GM23338 (cell line): ENCODE data around the gene UPP1. TPM values are rescaled to one million over a fixed set of nuclear protein-coding genes. Genes with fewer than 3 reads are reported as not detected.

Source experiments
- ATAC-seq: fragments of 200-7000 bp; cut with Tn5 transposase; 3 replicates; pipeline ENCODE4 v1.9.1; 2020
- DNase-seq: peaks from one replicate; pipeline ENCODE4 v3.0.0-alpha.2; 2015; ENCODE audit warnings: low spot score
- H2AFZ ChIP-seq: fragments of 200-600 bp; sonication (generic); 2 replicates; pipeline ENCODE4 v1.8.0; 2016; ENCODE audit warnings: antibody characterized with exemption, mild to moderate bottlenecking, moderate library complexity
- H3F3A ChIP-seq: fragments of 200-600 bp; sonication (generic); replicated peaks from 2 replicates; pipeline ENCODE4 v1.8.0; 2017; ENCODE audit warnings: antibody characterized with exemption, mixed run types, low read depth
- H3K27ac ChIP-seq: fragments of 200-600 bp; sonication (generic); 2 replicates; pipeline ENCODE4 v1.6.1; 2016; ENCODE audit warnings: low read depth
- H3K27me3 ChIP-seq: fragments of 200-600 bp; sonication (generic); 2 replicates; pipeline ENCODE4 v1.8.0; 2016; ENCODE audit warnings: mild to moderate bottlenecking, mixed run types, moderate library complexity; ENCODE audit not compliant: insufficient read depth
- H3K36me3 ChIP-seq: fragments of 200-600 bp; sonication (generic); 2 replicates; pipeline ENCODE4 v1.8.0; 2016; ENCODE audit warnings: mild to moderate bottlenecking; ENCODE audit not compliant: insufficient read depth
- H3K4me1 ChIP-seq: fragments of 200-600 bp; sonication (generic); 2 replicates; pipeline ENCODE4 v1.8.0; 2016; ENCODE audit warnings: mild to moderate bottlenecking, moderate library complexity; ENCODE audit not compliant: insufficient read depth
- H3K4me2 ChIP-seq: fragments of 200-600 bp; sonication (generic); 2 replicates; pipeline ENCODE4 v1.7.1; 2017; ENCODE audit warnings: mixed run types
- H3K4me3 ChIP-seq: fragments of 200-600 bp; sonication (generic); 2 replicates; pipeline ENCODE4 v1.6.1; 2016; ENCODE audit warnings: mixed run types
- H3K79me2 ChIP-seq: fragments of 200-600 bp; sonication (generic); replicated peaks from 2 replicates; pipeline ENCODE4 v1.8.0; 2017; ENCODE audit warnings: mild to moderate bottlenecking; ENCODE audit not compliant: insufficient read depth
- H3K9me2 ChIP-seq: fragments of 200-600 bp; sonication (generic); 2 replicates; pipeline ENCODE4 v1.8.0; 2017; ENCODE audit not compliant: insufficient read depth
- H4K20me1 ChIP-seq: fragments of 200-600 bp; sonication (generic); replicated peaks from 2 replicates; pipeline ENCODE4 v1.8.0; 2017; ENCODE audit warnings: mild to moderate bottlenecking; ENCODE audit not compliant: insufficient read depth
- H3K27ac Mint-ChIP-seq: 2 replicates; pipeline ENCODE4 v1.8.0; 2020; ENCODE audit warnings: inconsistent platforms, mild to moderate bottlenecking, moderate library complexity, mixed read lengths
- H3K27me3 Mint-ChIP-seq: 3 replicates; pipeline ENCODE4 v1.8.0; 2022; ENCODE audit warnings: low read depth, mild to moderate bottlenecking, moderate library complexity, mixed read lengths, inconsistent platforms; ENCODE audit not compliant: insufficient read depth, poor library complexity
- H3K36me3 Mint-ChIP-seq: 3 replicates; pipeline ENCODE4 v1.8.0; 2021; ENCODE audit warnings: low read depth, mild to moderate bottlenecking, inconsistent platforms, moderate library complexity, mixed read lengths
- H3K4me1 Mint-ChIP-seq: 3 replicates; pipeline ENCODE4 v1.8.0; 2020; ENCODE audit warnings: mild to moderate bottlenecking, inconsistent platforms, mixed read lengths
- H3K4me3 Mint-ChIP-seq: 3 replicates; pipeline ENCODE4 v1.8.0; 2021; ENCODE audit warnings: moderate library complexity, mild to moderate bottlenecking, inconsistent platforms, mixed read lengths
- H3K9me3 Mint-ChIP-seq: 3 replicates; pipeline ENCODE4 v1.8.0; 2020; ENCODE audit warnings: moderate library complexity, mild to moderate bottlenecking, inconsistent platforms, mixed read lengths
- EZH2 ChIP-seq: fragments of 200-600 bp; sonication (generic); IDR thresholded peaks from one replicate; pipeline ENCODE4 v1.8.0; 2017; ENCODE audit warnings: antibody characterized with exemption, mild to moderate bottlenecking, low read depth; ENCODE audit not compliant: unreplicated experiment
- EZH2phosphoT487 ChIP-seq: fragments of 200-600 bp; sonication (generic); IDR thresholded peaks from one replicate; pipeline ENCODE4 v1.8.1; 2018; ENCODE audit warnings: antibody characterized with exemption; ENCODE audit not compliant: unreplicated experiment
- JUNB ChIP-seq: IDR thresholded peaks from one replicate; pipeline ENCODE4 v1.6.1; 2016; ENCODE audit warnings: antibody characterized with exemption; ENCODE audit not compliant: unreplicated experiment
- NANOG ChIP-seq: IDR thresholded peaks from 2 replicates; pipeline ENCODE4 v1.6.1; 2016; ENCODE audit warnings: antibody characterized with exemption, borderline replicate concordance
- POLR2AphosphoS5 ChIP-seq: IDR thresholded peaks from 2 replicates; pipeline ENCODE4 v1.6.1; 2016; ENCODE audit warnings: antibody characterized with exemption, low read depth
- STAT1 ChIP-seq: IDR thresholded peaks from one replicate; pipeline ENCODE4 v1.6.1; 2016; ENCODE audit warnings: antibody characterized with exemption; ENCODE audit not compliant: unreplicated experiment
- ZNF114 ChIP-seq: fragments of 250-450 bp; sonication (Bioruptor Pico); IDR thresholded peaks from 2 replicates; pipeline ENCODE4 v1.5.0; 2020; ENCODE audit warnings: mild to moderate bottlenecking, moderate library complexity
- ZNF331 ChIP-seq: fragments of 250-450 bp; sonication (Bioruptor Pico); IDR thresholded peaks from 2 replicates; pipeline ENCODE4 v1.5.0; 2020; ENCODE audit warnings: low read depth, mild to moderate bottlenecking, moderate library complexity
- polyA plus RNA-seq: library from polyadenylated mRNA; unstranded; fragments of >200 nt; fragmentation: Nextera tagmentation; extraction: Ambion mirVana; gene quantifications from 2 replicates; pipeline ENCODE4 v1.2.1, GENCODE V29; 2016
- total RNA-seq: library from RNA; depleted of rRNA; stranded (reverse); fragments of >200 nt; shearing (Covaris generic); gene quantifications from 2 replicates; pipeline ENCODE4 v1.2.3, GENCODE V29; 2014
- TF ChIP-seq, protein P1 (sequence below): fragments of 250-450 bp; sonication (Bioruptor Pico); IDR thresholded peaks from 2 replicates; pipeline ENCODE4 v1.5.0; 2020; ENCODE audit warnings: mild to moderate bottlenecking, moderate library complexity
- TF ChIP-seq, protein P2 (sequence below): IDR thresholded peaks from 2 replicates; pipeline ENCODE4 v1.6.1; 2016; ENCODE audit warnings: antibody characterized with exemption
- TF ChIP-seq, protein P3 (sequence below): IDR thresholded peaks from one replicate; pipeline ENCODE4 v1.6.1; 2018; ENCODE audit warnings: antibody characterized with exemption; ENCODE audit not compliant: unreplicated experiment
- TF ChIP-seq, protein P4 (sequence below), 2 experiments: fragments of 200-600 bp in 1 of 2; sonication (generic) in 1 of 2; conservative IDR thresholded peaks; 2 replicates each; pipeline versions ENCODE4 v1.5.1 to v1.6.1; 2016 to 2017; ENCODE audit warnings: antibody characterized with exemption in 2 of 2, low read depth in 2 of 2, mild to moderate bottlenecking in 2 of 2, moderate library complexity in 1 of 2

The UPP1 gene
- total and polyA plus RNA-seq, 2 experiments from 2014 or later, result 22.7 to 43.5 TPM

DNA sequence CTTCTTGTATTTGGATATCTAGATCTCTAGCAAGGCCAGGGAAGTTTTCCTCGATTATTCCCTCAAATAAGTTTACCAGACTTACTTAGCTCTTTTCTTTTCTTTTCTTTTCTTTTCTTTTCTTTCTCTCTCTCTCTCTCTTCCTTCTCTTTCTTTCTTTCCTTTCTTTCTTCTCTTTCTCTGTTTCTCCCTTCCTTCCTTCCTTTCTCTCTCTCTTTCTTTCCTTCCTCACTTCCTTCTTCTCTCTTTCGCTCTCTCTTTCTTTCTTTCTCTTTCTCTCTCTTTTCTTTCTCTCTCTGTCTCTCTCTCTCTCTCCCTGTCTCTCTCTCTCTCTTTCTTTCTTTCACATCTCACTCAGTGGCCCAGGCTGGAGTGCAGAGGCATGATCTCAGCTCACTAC, 37.0 kb downstream of the UPP1 start (continued):
- TF ChIP-seq, protein P1, sequence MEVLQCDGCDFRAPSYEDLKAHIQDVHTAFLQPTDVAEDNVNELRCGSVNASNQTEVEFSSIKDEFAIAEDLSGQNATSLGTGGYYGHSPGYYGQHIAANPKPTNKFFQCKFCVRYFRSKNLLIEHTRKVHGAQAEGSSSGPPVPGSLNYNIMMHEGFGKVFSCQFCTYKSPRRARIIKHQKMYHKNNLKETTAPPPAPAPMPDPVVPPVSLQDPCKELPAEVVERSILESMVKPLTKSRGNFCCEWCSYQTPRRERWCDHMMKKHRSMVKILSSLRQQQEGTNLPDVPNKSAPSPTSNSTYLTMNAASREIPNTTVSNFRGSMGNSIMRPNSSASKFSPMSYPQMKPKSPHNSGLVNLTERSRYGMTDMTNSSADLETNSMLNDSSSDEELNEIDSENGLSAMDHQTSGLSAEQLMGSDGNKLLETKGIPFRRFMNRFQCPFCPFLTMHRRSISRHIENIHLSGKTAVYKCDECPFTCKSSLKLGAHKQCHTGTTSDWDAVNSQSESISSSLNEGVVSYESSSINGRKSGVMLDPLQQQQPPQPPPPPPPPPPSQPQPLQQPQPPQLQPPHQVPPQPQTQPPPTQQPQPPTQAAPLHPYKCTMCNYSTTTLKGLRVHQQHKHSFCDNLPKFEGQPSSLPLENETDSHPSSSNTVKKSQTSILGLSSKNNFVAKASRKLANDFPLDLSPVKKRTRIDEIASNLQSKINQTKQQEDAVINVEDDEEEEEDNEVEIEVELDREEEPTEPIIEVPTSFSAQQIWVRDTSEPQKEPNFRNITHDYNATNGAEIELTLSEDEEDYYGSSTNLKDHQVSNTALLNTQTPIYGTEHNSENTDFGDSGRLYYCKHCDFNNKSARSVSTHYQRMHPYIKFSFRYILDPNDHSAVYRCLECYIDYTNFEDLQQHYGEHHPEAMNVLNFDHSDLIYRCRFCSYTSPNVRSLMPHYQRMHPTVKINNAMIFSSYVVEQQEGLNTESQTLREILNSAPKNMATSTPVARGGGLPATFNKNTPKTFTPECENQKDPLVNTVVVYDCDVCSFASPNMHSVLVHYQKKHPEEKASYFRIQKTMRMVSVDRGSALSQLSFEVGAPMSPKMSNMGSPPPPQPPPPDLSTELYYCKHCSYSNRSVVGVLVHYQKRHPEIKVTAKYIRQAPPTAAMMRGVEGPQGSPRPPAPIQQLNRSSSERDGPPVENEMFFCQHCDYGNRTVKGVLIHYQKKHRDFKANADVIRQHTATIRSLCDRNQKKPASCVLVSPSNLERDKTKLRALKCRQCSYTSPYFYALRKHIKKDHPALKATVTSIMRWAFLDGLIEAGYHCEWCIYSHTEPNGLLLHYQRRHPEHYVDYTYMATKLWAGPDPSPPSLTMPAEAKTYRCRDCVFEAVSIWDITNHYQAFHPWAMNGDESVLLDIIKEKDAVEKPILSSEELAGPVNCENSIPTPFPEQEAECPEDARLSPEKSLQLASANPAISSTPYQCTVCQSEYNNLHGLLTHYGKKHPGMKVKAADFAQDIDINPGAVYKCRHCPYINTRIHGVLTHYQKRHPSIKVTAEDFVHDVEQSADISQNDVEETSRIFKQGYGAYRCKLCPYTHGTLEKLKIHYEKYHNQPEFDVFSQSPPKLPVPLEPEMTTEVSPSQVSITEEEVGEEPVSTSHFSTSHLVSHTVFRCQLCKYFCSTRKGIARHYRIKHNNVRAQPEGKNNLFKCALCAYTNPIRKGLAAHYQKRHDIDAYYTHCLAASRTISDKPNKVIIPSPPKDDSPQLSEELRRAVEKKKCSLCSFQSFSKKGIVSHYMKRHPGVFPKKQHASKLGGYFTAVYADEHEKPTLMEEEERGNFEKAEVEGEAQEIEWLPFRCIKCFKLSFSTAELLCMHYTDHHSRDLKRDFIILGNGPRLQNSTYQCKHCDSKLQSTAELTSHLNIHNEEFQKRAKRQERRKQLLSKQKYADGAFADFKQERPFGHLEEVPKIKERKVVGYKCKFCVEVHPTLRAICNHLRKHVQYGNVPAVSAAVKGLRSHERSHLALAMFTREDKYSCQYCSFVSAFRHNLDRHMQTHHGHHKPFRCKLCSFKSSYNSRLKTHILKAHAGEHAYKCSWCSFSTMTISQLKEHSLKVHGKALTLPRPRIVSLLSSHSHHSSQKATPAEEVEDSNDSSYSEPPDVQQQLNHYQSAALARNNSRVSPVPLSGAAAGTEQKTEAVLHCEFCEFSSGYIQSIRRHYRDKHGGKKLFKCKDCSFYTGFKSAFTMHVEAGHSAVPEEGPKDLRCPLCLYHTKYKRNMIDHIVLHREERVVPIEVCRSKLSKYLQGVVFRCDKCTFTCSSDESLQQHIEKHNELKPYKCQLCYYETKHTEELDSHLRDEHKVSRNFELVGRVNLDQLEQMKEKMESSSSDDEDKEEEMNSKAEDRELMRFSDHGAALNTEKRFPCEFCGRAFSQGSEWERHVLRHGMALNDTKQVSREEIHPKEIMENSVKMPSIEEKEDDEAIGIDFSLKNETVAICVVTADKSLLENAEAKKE, result no peak
- TF ChIP-seq POLR2AphosphoS5 (no peak), EZH2phosphoT487 (no peak)

DNA sequence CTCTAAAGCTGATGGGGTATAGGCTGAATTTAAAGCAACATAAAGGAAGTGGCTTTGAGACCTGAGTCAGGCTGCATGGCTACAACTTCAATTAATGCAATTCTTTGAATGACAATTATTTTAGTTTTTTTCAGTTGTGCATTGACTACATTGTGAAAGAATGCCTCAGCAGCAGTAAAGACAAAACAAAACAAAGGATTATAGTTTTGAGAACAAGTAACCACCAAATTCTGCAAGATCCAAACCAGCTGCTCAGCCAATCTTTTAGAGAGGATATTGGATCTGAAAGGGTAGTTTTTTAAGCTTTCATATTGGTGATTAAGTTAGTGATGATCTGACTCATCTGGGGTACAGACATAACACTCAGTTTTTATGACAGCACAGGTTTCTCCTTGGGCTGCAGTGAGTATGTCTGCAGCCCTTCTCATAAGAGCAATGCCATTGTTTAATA, 41.6 kb downstream of the UPP1 start:
- DNase-seq, result no peak

More for the DNA sequence above, 41.6 kb downstream of the UPP1 start:
- no peak overlapping the region for H3K27ac ChIP-seq
- no peak overlapping the region for H2AFZ ChIP-seq
- no peak overlapping the region for H3K4me3 Mint-ChIP-seq
- no peaks in the 10 kb centered on the region for H3K36me3 ChIP-seq
- H3K4me2 ChIP-seq, result no peak overlapping the region
- no peaks in the 10 kb centered on the region for H3K27me3 ChIP-seq
- no peak overlapping the region for H3K4me3 ChIP-seq
- peaks cover 10% of the 10 kb centered on the region for H3K4me1 ChIP-seq
- no peak for TF ChIP-seq STAT1
- no peak for TF ChIP-seq JUNB
- TF ChIP-seq POLR2AphosphoS5, result no peak
- TF ChIP-seq EZH2, result no peak
- TF ChIP-seq ZNF114, result no peak
- no peak for TF ChIP-seq NANOG
- TF ChIP-seq, protein P2, sequence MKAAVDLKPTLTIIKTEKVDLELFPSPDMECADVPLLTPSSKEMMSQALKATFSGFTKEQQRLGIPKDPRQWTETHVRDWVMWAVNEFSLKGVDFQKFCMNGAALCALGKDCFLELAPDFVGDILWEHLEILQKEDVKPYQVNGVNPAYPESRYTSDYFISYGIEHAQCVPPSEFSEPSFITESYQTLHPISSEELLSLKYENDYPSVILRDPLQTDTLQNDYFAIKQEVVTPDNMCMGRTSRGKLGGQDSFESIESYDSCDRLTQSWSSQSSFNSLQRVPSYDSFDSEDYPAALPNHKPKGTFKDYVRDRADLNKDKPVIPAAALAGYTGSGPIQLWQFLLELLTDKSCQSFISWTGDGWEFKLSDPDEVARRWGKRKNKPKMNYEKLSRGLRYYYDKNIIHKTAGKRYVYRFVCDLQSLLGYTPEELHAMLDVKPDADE, result no peak
- TF ChIP-seq EZH2phosphoT487, result no peak
- TF ChIP-seq, protein P3, sequence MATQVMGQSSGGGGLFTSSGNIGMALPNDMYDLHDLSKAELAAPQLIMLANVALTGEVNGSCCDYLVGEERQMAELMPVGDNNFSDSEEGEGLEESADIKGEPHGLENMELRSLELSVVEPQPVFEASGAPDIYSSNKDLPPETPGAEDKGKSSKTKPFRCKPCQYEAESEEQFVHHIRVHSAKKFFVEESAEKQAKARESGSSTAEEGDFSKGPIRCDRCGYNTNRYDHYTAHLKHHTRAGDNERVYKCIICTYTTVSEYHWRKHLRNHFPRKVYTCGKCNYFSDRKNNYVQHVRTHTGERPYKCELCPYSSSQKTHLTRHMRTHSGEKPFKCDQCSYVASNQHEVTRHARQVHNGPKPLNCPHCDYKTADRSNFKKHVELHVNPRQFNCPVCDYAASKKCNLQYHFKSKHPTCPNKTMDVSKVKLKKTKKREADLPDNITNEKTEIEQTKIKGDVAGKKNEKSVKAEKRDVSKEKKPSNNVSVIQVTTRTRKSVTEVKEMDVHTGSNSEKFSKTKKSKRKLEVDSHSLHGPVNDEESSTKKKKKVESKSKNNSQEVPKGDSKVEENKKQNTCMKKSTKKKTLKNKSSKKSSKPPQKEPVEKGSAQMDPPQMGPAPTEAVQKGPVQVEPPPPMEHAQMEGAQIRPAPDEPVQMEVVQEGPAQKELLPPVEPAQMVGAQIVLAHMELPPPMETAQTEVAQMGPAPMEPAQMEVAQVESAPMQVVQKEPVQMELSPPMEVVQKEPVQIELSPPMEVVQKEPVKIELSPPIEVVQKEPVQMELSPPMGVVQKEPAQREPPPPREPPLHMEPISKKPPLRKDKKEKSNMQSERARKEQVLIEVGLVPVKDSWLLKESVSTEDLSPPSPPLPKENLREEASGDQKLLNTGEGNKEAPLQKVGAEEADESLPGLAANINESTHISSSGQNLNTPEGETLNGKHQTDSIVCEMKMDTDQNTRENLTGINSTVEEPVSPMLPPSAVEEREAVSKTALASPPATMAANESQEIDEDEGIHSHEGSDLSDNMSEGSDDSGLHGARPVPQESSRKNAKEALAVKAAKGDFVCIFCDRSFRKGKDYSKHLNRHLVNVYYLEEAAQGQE, result no peak
- TF ChIP-seq, protein P4, sequence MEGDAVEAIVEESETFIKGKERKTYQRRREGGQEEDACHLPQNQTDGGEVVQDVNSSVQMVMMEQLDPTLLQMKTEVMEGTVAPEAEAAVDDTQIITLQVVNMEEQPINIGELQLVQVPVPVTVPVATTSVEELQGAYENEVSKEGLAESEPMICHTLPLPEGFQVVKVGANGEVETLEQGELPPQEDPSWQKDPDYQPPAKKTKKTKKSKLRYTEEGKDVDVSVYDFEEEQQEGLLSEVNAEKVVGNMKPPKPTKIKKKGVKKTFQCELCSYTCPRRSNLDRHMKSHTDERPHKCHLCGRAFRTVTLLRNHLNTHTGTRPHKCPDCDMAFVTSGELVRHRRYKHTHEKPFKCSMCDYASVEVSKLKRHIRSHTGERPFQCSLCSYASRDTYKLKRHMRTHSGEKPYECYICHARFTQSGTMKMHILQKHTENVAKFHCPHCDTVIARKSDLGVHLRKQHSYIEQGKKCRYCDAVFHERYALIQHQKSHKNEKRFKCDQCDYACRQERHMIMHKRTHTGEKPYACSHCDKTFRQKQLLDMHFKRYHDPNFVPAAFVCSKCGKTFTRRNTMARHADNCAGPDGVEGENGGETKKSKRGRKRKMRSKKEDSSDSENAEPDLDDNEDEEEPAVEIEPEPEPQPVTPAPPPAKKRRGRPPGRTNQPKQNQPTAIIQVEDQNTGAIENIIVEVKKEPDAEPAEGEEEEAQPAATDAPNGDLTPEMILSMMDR (conservative IDR thresholded peaks at IDR 0.05; ENCODE audit: low read depth in 2 of 2), result no peak
- no peak for TF ChIP-seq ZNF331
- H3K9me2 ChIP-seq, result peaks cover 28% of the 10 kb centered on the region
- H3K79me2 ChIP-seq, result no peaks in the 10 kb centered on the region
- peaks cover 14% of the 10 kb centered on the region for H3K4me1 Mint-ChIP-seq
- no peaks in the 10 kb centered on the region for H4K20me1 ChIP-seq
- H3K9me3 Mint-ChIP-seq, result peaks cover 13% of the 10 kb centered on the region; the same call in 2 of the 3 replicates
- no peak overlapping the region for H3K27ac Mint-ChIP-seq
- H3K36me3 Mint-ChIP-seq, result peaks cover 15% of the 10 kb centered on the region; the same call in 2 of the 3 replicates
- no peak for ATAC-seq
- no peaks in the 10 kb centered on the region for H3F3A ChIP-seq
- no peaks in the 10 kb centered on the region for H3K27me3 Mint-ChIP-seq
